Prostate gland (tissue), 2 donors: Measurements from ENCODE around the gene CTTNBP2NL.

Experiments used
- POLR2A ChIP-seq: fragments of 450-650 bp; IDR thresholded peaks from one replicate; pipeline ENCODE4 v1.6.1; 2016; ENCODE audit warnings: antibody characterized with exemption, mild to moderate bottlenecking
- POLR2AphosphoS5 ChIP-seq: sonication (generic); formaldehyde crosslinking; IDR thresholded peaks from one replicate; pipeline ENCODE4 v1.6.1; 2017; ENCODE audit warnings: antibody characterized with exemption
- TF ChIP-seq, protein P1 (sequence below), 4 experiments: fragments of 200-600 bp in 2 of 4; fragments of 450-650 bp in 2 of 4; sonication (generic) in 2 of 4; IDR thresholded peaks; 1 replicate in 3 of 4; 2 replicates in 1 of 4; pipeline ENCODE4 v1.5.1; 2016 to 2019; ENCODE audit warnings: antibody characterized with exemption in 4 of 4, mild to moderate bottlenecking in 2 of 4, moderate library complexity in 2 of 4

DNA sequence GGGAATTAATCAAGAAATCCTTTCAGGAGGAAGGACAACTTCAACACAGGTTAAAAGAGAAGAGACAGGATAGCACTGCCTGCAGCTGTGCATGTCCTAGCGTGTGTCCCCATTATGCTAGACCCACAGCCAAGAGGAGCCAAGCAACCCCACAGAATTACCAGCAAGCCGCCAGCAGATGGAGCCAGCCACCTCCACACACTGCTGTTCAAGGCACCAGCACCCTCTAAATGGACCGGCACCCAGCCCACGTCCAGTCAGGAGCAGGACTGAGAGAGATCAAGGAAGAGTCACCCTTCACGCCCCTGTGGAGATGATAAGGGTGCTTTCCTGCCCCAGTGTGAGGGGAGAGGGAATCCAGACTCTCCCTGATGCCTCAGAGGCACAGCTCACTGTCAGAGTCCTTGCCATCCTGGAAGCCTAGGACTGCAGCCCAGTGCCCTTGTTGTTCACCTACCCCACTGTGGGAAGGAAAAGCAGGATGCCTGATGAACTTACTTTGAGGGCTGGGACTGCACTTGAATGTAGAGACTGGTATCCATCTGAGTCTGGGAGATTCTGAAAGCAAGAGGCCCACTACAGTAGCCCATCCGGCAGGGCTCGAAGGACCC is 37.1 kb upstream of the CTTNBP2NL start:
- TF ChIP-seq, protein P1, sequence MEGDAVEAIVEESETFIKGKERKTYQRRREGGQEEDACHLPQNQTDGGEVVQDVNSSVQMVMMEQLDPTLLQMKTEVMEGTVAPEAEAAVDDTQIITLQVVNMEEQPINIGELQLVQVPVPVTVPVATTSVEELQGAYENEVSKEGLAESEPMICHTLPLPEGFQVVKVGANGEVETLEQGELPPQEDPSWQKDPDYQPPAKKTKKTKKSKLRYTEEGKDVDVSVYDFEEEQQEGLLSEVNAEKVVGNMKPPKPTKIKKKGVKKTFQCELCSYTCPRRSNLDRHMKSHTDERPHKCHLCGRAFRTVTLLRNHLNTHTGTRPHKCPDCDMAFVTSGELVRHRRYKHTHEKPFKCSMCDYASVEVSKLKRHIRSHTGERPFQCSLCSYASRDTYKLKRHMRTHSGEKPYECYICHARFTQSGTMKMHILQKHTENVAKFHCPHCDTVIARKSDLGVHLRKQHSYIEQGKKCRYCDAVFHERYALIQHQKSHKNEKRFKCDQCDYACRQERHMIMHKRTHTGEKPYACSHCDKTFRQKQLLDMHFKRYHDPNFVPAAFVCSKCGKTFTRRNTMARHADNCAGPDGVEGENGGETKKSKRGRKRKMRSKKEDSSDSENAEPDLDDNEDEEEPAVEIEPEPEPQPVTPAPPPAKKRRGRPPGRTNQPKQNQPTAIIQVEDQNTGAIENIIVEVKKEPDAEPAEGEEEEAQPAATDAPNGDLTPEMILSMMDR (IDR thresholded peaks at IDR 0.05) = peak; percentile 46 to 86 (median 67)
- TF ChIP-seq POLR2A = no peak
- peak; percentile 24 for TF ChIP-seq POLR2AphosphoS5
